SH-SY5Y (cell line): ENCODE results near the gene PPP3CA.

Experiments used
- GATA2 ChIP-seq: IDR thresholded peaks from 2 replicates; pipeline ENCODE4 v1.6.1; 2011; ENCODE audit warnings: mild to moderate bottlenecking, low read depth, low read length
- GATA3 ChIP-seq: IDR thresholded peaks from 2 replicates; pipeline ENCODE4 v1.6.1; 2011; ENCODE audit warnings: low read depth, mild to moderate bottlenecking, low read length, moderate library complexity

- TF ChIP-seq GATA3 (no peak), GATA2 (no peak)
These were observed 62.8 kb downstream of the PPP3CA start for GRCh38 chr4:101284546-101284945.
